Hepatocyte (in vitro differentiated cells): ENCODE results near the gene MTMR3. TPM values are rescaled to one million over a fixed set of nuclear protein-coding genes. Genes with fewer than 3 reads are reported as not detected.

Experiments used
- DNase-seq: peaks from one replicate; pipeline ENCODE4 v3.0.0-alpha.2; 2016; ENCODE audit warnings: low spot score
- H2AFZ ChIP-seq: fragments of 200-600 bp; sonication (generic); 2 replicates; pipeline ENCODE4 v1.6.0; 2016; ENCODE audit warnings: antibody characterized with exemption, mild to moderate bottlenecking
- H3K27ac ChIP-seq: fragments of 200-600 bp; sonication (generic); 2 replicates; pipeline ENCODE4 v1.5.1; 2016; ENCODE audit warnings: mild to moderate bottlenecking
- H3K27me3 ChIP-seq: fragments of 200-600 bp; sonication (generic); 2 replicates; pipeline ENCODE4 v1.6.1; 2016
- H3K36me3 ChIP-seq: fragments of 200-600 bp; sonication (generic); replicated peaks from 2 replicates; pipeline ENCODE4 v1.5.1; 2016; ENCODE audit warnings: low read depth; ENCODE audit not compliant: insufficient read depth
- H3K4me1 ChIP-seq: fragments of 200-600 bp; sonication (generic); 2 replicates; pipeline ENCODE4 v1.5.1; 2016; ENCODE audit warnings: mild to moderate bottlenecking, moderate library complexity; ENCODE audit not compliant: insufficient read depth
- H3K4me2 ChIP-seq: fragments of 200-600 bp; sonication (generic); 2 replicates; pipeline ENCODE4 v1.6.0; 2016
- H3K4me3 ChIP-seq: fragments of 200-600 bp; sonication (generic); 2 replicates; pipeline ENCODE4 v1.5.1; 2016; ENCODE audit warnings: mild to moderate bottlenecking
- H3K79me2 ChIP-seq: fragments of 200-600 bp; sonication (generic); 2 replicates; pipeline ENCODE4 v1.6.0; 2017; ENCODE audit warnings: mild to moderate bottlenecking
- H3K9me2 ChIP-seq: fragments of 200-600 bp; sonication (generic); replicated peaks from 2 replicates; pipeline ENCODE4 v1.6.0; 2017; ENCODE audit warnings: mild to moderate bottlenecking; ENCODE audit not compliant: insufficient read depth
- H3K9me3 ChIP-seq: fragments of 200-600 bp; sonication (generic); 2 replicates; pipeline ENCODE4 v1.5.1; 2016; ENCODE audit warnings: low read depth, mild to moderate bottlenecking
- H4K20me1 ChIP-seq: fragments of 200-600 bp; sonication (generic); 2 replicates; pipeline ENCODE4 v1.6.0; 2016; ENCODE audit warnings: mild to moderate bottlenecking; ENCODE audit not compliant: insufficient read depth, poor library complexity, severe bottlenecking
- EZH2 ChIP-seq: fragments of 200-600 bp; sonication (generic); IDR thresholded peaks from 2 replicates; pipeline ENCODE4 v1.6.1; 2016; ENCODE audit warnings: antibody characterized with exemption, mild to moderate bottlenecking, borderline replicate concordance
- EZH2phosphoT487 ChIP-seq: fragments of 200-600 bp; sonication (generic); IDR thresholded peaks from one replicate; pipeline ENCODE4 v1.6.1; 2018; ENCODE audit warnings: antibody characterized with exemption, mild to moderate bottlenecking, low read depth, moderate library complexity; ENCODE audit not compliant: unreplicated experiment, severe bottlenecking
- WGBS: methylation state at CpG from one replicate; pipeline ENCODE4 v1.1.6; 2016; ENCODE audit warnings: low lambda C conversion rate; ENCODE audit errors: missing lambda C conversion rate; 5-methylcytosine and 5-hydroxymethylcytosine counted together
- polyA plus RNA-seq: library from polyadenylated mRNA; unstranded; fragments of >200 nt; fragmentation: Nextera tagmentation; extraction: Ambion mirVana; gene quantifications from 2 replicates; pipeline ENCODE4 v1.2.1, GENCODE V29; 2016
- total RNA-seq: library from RNA; depleted of rRNA; stranded (reverse); fragments of >200 nt; gene quantifications from 2 replicates; pipeline ENCODE4 v1.2.3, GENCODE V29; 2014
- TF ChIP-seq, protein P1 (sequence below): fragments of 200-600 bp; sonication (generic); IDR thresholded peaks from 2 replicates; pipeline ENCODE4 v1.5.1; 2016; ENCODE audit warnings: antibody characterized with exemption, mild to moderate bottlenecking; ENCODE audit not compliant: poor library complexity

The MTMR3 gene
- total and polyA plus RNA-seq, 2 experiments from 2014 or later: 16.2 to 42.7 TPM

DNA sequence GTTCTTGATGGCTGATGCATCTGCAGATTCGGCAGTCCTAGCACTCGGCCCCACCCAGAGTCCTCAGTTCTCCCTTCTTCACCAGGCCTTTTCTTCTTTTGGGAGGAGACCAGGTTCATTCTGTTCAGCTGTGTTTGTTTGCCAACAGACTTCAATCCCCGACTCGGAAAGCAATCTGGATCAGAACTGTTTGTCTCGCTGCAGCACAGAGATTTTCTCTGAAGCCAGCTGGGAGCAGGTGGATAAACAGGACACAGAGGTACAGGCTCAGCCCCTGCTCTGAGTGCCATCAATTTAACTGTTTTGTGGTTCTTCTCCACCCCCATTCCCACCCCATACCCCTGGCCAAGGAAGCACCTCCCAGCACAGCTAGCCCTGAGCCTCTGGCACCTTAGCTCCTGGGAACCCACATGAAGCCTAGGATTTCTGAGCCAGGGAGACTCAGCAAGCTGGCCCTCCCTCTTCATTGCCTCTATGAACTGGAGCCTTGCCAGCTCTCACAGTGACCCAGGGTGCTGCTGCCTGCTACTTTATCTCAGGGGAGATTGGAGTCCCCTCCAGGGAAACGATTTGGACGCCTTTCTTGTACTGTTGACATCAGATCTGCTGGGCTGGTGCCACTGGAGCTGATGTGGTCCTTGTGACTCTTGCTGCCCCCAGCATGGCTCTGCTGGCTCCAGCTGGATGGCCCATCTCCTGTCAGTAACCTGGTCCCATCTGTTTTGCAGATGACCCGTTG is 139.1 kb downstream of the MTMR3 start:
- 88% methylated on average over 8 of the region's 8 CpGs for WGBS
- H3K79me2 ChIP-seq: no peaks in the 10 kb centered on the region
- H3K4me2 ChIP-seq: no peak overlapping the region
- no peaks in the 10 kb centered on the region for H3K9me3 ChIP-seq
- H3K27ac ChIP-seq: no peak overlapping the region
- H3K9me2 ChIP-seq: no peaks in the 10 kb centered on the region
- no peaks in the 10 kb centered on the region for H3K36me3 ChIP-seq
- no peaks in the 10 kb centered on the region for H4K20me1 ChIP-seq
- TF ChIP-seq, protein P1, sequence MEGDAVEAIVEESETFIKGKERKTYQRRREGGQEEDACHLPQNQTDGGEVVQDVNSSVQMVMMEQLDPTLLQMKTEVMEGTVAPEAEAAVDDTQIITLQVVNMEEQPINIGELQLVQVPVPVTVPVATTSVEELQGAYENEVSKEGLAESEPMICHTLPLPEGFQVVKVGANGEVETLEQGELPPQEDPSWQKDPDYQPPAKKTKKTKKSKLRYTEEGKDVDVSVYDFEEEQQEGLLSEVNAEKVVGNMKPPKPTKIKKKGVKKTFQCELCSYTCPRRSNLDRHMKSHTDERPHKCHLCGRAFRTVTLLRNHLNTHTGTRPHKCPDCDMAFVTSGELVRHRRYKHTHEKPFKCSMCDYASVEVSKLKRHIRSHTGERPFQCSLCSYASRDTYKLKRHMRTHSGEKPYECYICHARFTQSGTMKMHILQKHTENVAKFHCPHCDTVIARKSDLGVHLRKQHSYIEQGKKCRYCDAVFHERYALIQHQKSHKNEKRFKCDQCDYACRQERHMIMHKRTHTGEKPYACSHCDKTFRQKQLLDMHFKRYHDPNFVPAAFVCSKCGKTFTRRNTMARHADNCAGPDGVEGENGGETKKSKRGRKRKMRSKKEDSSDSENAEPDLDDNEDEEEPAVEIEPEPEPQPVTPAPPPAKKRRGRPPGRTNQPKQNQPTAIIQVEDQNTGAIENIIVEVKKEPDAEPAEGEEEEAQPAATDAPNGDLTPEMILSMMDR: no peak
- no peak for TF ChIP-seq EZH2phosphoT487
- TF ChIP-seq EZH2: no peak
- no peaks in the 10 kb centered on the region for H3K27me3 ChIP-seq
- DNase-seq: no peak
- H2AFZ ChIP-seq: no peak overlapping the region
- H3K4me3 ChIP-seq: no peak overlapping the region
- no peaks in the 10 kb centered on the region for H3K4me1 ChIP-seq

DNA sequence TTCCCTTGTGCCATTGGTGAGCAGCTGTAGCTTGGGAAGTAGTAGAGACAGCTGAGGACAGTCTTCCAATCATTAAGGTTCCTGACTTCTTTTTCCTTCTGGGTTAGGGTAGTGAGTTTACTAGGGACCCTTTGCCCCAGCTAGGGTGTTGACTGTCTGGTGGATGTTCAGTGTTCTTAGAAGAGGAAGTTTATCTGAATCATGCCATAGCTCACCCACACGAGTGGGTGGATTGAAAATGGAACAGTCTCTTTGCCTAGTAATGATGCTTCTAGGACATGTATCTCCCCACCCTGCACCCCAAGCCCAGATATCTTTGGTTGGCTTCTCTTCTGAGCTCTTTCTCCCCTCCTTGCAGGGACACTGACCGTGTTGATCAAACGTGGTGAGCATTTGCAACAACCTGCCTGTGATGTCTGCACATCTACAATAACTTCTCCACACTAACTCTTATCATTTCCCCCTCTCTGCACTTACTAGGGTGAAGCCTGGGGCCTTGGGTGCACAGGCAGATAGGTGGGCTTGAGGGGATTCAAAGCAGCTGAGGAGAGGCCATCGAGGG is 140.2 kb downstream of the MTMR3 start:
- Histone ChIP-seq H3K9me2 (no peaks in the 10 kb centered on the region), H3K4me2 (no peak overlapping the region), H3K79me2 (no peaks in the 10 kb centered on the region), H3K9me3 (no peaks in the 10 kb centered on the region), H3K4me1 (no peaks in the 10 kb centered on the region), H3K36me3 (no peaks in the 10 kb centered on the region), H2AFZ (no peak overlapping the region), H3K27me3 (no peaks in the 10 kb centered on the region), H3K4me3 (no peak overlapping the region), H3K27ac (no peak overlapping the region), H4K20me1 (no peaks in the 10 kb centered on the region)
- 86% methylated on average over 4 of the region's 4 CpGs for WGBS
- no peak for TF ChIP-seq EZH2
- TF ChIP-seq EZH2phosphoT487: no peak
- TF ChIP-seq, protein P1: no peak
- no peak for DNase-seq

DNA sequence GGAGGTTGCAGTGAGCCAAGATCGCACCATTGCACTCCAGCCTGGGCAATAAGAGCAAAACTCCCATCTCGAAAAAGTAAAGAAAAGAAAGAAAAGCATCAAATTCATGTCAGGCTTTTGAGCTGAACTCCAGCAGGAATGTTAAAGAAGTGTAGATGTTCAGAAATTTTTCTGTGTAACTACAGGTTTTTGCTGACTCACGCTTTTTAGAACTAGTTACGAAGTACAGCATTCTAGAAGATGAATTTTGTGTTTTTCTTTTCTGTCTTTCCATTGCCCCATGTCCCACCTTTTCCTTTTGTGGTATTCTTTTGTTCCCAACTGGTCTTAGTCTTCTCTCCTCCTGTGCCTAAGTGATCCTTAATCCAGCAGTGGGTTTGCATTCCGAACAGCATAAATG is 141.3 kb downstream of the MTMR3 start:
- no peaks in the 10 kb centered on the region for H3K36me3 ChIP-seq
- 100% methylated on average over 5 of the region's 5 CpGs for WGBS
- no peak overlapping the region for H3K4me2 ChIP-seq

More for the DNA sequence above, 141.3 kb downstream of the MTMR3 start:
- Histone ChIP-seq H3K4me1 (no peaks in the 10 kb centered on the region), H4K20me1 (no peaks in the 10 kb centered on the region), H3K27me3 (no peaks in the 10 kb centered on the region), H3K9me3 (no peaks in the 10 kb centered on the region), H2AFZ (no peak overlapping the region), H3K27ac (no peak overlapping the region), H3K4me3 (no peak overlapping the region), H3K79me2 (no peaks in the 10 kb centered on the region), H3K9me2 (no peaks in the 10 kb centered on the region)
- TF ChIP-seq, protein P1: no peak
- TF ChIP-seq EZH2phosphoT487 (no peak), EZH2 (no peak)
- no peak for DNase-seq
